OCI-LY1 (cell line): ENCODE data around the gene ULK4.

Experiments used
- H2AFZ ChIP-seq: fragments of 200-600 bp; sonication (generic), shearing (Covaris generic); 2 replicates; pipeline ENCODE4 v1.6.0; 2014; ENCODE audit warnings: antibody characterized with exemption, mild to moderate bottlenecking, low read length
- H3F3A ChIP-seq: fragments of 200-600 bp; sonication (generic), shearing (Covaris generic); 2 replicates; pipeline ENCODE4 v1.6.0; 2014; ENCODE audit warnings: mild to moderate bottlenecking, antibody characterized with exemption, low read length, moderate library complexity; ENCODE audit not compliant: insufficient read depth
- H3K27ac ChIP-seq: fragments of 200-600 bp; sonication (generic); 2 replicates; pipeline ENCODE4 v1.5.1; 2014; ENCODE audit warnings: low read length, mixed run types, mild to moderate bottlenecking, low read depth; ENCODE audit not compliant: poor library complexity, severe bottlenecking
- H3K27me3 ChIP-seq: fragments of 200-600 bp; sonication (generic); 2 replicates; pipeline ENCODE4 v1.6.0; 2014; ENCODE audit warnings: antibody characterized with exemption, mild to moderate bottlenecking, low read length, moderate library complexity; ENCODE audit not compliant: insufficient read depth
- H3K36me3 ChIP-seq: fragments of 200-600 bp; sonication (generic); 2 replicates; pipeline ENCODE4 v1.6.1; 2014; ENCODE audit warnings: mild to moderate bottlenecking, antibody characterized with exemption, low read length, moderate library complexity, mixed read lengths; ENCODE audit not compliant: insufficient read depth
- H3K4me1 ChIP-seq: fragments of 200-600 bp; sonication (generic); 2 replicates; pipeline ENCODE4 v1.5.1; 2014; ENCODE audit warnings: mild to moderate bottlenecking, low read length, moderate library complexity; ENCODE audit not compliant: insufficient read depth, severe bottlenecking
- H3K4me2 ChIP-seq: fragments of 200-600 bp; sonication (generic), shearing (Covaris generic); 2 replicates; pipeline ENCODE4 v1.6.1; 2014; ENCODE audit warnings: low read length
- H3K4me3 ChIP-seq: fragments of 200-600 bp; sonication (generic); 2 replicates; pipeline ENCODE4 v1.5.1; 2014; ENCODE audit warnings: low read length, low read depth, mild to moderate bottlenecking, mixed read lengths; ENCODE audit not compliant: poor library complexity, severe bottlenecking
- H3K79me2 ChIP-seq: fragments of 200-600 bp; shearing (Covaris generic); 2 replicates; pipeline ENCODE4 v1.6.1; 2016; ENCODE audit warnings: mixed run types, low read length, mixed read lengths; ENCODE audit not compliant: insufficient read depth
- H3K9ac ChIP-seq: fragments of 200-600 bp; sonication (generic), shearing (Covaris generic); 2 replicates; pipeline ENCODE4 v1.6.1; 2014; ENCODE audit warnings: mild to moderate bottlenecking, low read length, mixed read lengths
- H3K9me2 ChIP-seq: fragments of 200-600 bp; sonication (generic), shearing (Covaris generic); 2 replicates; pipeline ENCODE4 v1.6.1; 2014; ENCODE audit warnings: low read depth, mild to moderate bottlenecking, low read length, mixed read lengths
- H3K9me3 ChIP-seq: fragments of 200-600 bp; shearing (Covaris generic); 2 replicates; pipeline ENCODE4 v1.6.1; 2014; ENCODE audit warnings: low read length, mixed read lengths
- H4K20me1 ChIP-seq: fragments of 200-600 bp; sonication (generic), shearing (Covaris generic); 2 replicates; pipeline ENCODE4 v1.6.0; 2016; ENCODE audit warnings: mild to moderate bottlenecking, low read length; ENCODE audit not compliant: insufficient read depth
- CTCF ChIP-seq: fragments of 200-600 bp; sonication (generic), shearing (Covaris generic); IDR thresholded peaks from 2 replicates; pipeline ENCODE4 v1.5.1; 2017; ENCODE audit warnings: mild to moderate bottlenecking, antibody characterized with exemption, low read length, moderate library complexity, mixed read lengths
- EZH2 ChIP-seq: fragments of 200-600 bp; sonication (generic), shearing (Covaris generic); IDR thresholded peaks from 2 replicates; pipeline ENCODE4 v1.8.0; 2017; ENCODE audit warnings: borderline replicate concordance, mixed run types, mild to moderate bottlenecking, antibody characterized with exemption, low read length, moderate library complexity, mixed read lengths

The ULK4 gene

DNA sequence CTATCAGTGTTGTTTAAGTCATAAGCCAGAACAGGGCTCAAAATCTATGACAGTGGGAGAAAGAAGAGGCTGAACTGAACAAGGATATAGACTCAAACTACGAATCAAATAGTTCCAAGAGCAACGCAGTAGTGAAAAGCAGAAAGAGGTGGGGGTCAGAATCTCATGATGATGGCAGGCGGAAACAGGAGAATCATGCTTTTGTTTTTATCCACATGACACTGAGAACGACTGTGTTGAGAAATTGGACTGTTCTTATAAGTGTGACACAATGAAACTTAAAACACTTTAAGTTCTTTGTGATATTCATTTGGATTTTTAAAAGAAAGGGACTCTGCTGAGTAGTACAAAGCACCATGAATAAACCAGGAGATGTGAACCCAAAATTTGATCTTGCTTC, 309.4 kb downstream of the ULK4 start:
- H4K20me1 ChIP-seq, result no peaks in the 10 kb centered on the region
- no peak overlapping the region for H3K4me3 ChIP-seq
- H3K9me3 ChIP-seq, result no peaks in the 10 kb centered on the region
- H2AFZ ChIP-seq, result no peak overlapping the region
- no peaks in the 10 kb centered on the region for H3F3A ChIP-seq
- no peaks in the 10 kb centered on the region for H3K9me2 ChIP-seq
- no peak overlapping the region for H3K9ac ChIP-seq
- H3K36me3 ChIP-seq, result no peaks in the 10 kb centered on the region
- no peaks in the 10 kb centered on the region for H3K4me1 ChIP-seq
- no peak overlapping the region for H3K27ac ChIP-seq
- no peaks in the 10 kb centered on the region for H3K79me2 ChIP-seq
- no peak overlapping the region for H3K4me2 ChIP-seq
- H3K27me3 ChIP-seq, result no peaks in the 10 kb centered on the region
- TF ChIP-seq EZH2 (no peak), CTCF (no peak)

- Histone ChIP-seq H3K27ac (no peak overlapping the region), H4K20me1 (no peaks in the 10 kb centered on the region), H3F3A (no peaks in the 10 kb centered on the region), H3K9me2 (no peaks in the 10 kb centered on the region), H2AFZ (no peak overlapping the region), H3K9me3 (no peaks in the 10 kb centered on the region), H3K4me2 (no peak overlapping the region), H3K9ac (no peak overlapping the region), H3K4me1 (no peaks in the 10 kb centered on the region), H3K36me3 (no peaks in the 10 kb centered on the region), H3K79me2 (no peaks in the 10 kb centered on the region), H3K27me3 (no peaks in the 10 kb centered on the region), H3K4me3 (no peak overlapping the region)
- TF ChIP-seq EZH2 (no peak), CTCF (no peak)
These were observed 310.2 kb downstream of the ULK4 start for GRCh38 chr3:41651718-41652117.

GRCh38 chr3:41650406-41650805, 311.5 kb downstream of the ULK4 start:
- no peak overlapping the region for H3K27ac ChIP-seq
- H3K9me2 ChIP-seq, result no peaks in the 10 kb centered on the region
- H3K9me3 ChIP-seq, result no peaks in the 10 kb centered on the region
- H3F3A ChIP-seq, result no peaks in the 10 kb centered on the region
- H3K4me1 ChIP-seq, result no peaks in the 10 kb centered on the region
- no peaks in the 10 kb centered on the region for H3K79me2 ChIP-seq
- no peak overlapping the region for H2AFZ ChIP-seq
- no peaks in the 10 kb centered on the region for H3K36me3 ChIP-seq
- H4K20me1 ChIP-seq, result no peaks in the 10 kb centered on the region
- no peak overlapping the region for H3K9ac ChIP-seq
- TF ChIP-seq CTCF (no peak), EZH2 (no peak)
- no peak overlapping the region for H3K4me3 ChIP-seq
- H3K4me2 ChIP-seq, result no peak overlapping the region
- no peaks in the 10 kb centered on the region for H3K27me3 ChIP-seq
